GM12872 (cell line): Measurements from ENCODE around the gene ALCAM.

Source experiments
- TF ChIP-seq, protein P1 (sequence below): IDR thresholded peaks from 3 replicates; pipeline ENCODE4 v1.5.1; 2011; ENCODE audit warnings: low read depth, mild to moderate bottlenecking, low read length, moderate library complexity; ENCODE audit not compliant: insufficient read depth

The ALCAM gene

DNA sequence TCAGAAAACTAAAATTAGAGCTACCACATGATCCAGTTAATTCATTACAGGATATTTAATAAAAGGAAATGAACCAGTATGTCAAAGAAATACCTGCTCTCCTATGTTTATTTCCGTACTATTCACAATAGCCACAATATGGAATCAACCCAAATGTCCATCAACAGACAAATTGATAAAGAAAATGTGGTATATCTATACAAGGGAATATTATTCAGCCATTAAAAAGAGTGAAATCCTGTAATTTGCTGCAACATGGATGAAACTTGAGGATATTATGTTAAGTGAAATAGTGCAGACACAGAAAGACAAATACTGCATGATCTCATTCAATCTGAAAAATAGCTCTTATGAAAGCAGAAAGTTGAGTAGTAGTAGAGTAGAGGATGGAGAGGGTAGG is 33.7 kb upstream of the ALCAM start:
- TF ChIP-seq, protein P1, sequence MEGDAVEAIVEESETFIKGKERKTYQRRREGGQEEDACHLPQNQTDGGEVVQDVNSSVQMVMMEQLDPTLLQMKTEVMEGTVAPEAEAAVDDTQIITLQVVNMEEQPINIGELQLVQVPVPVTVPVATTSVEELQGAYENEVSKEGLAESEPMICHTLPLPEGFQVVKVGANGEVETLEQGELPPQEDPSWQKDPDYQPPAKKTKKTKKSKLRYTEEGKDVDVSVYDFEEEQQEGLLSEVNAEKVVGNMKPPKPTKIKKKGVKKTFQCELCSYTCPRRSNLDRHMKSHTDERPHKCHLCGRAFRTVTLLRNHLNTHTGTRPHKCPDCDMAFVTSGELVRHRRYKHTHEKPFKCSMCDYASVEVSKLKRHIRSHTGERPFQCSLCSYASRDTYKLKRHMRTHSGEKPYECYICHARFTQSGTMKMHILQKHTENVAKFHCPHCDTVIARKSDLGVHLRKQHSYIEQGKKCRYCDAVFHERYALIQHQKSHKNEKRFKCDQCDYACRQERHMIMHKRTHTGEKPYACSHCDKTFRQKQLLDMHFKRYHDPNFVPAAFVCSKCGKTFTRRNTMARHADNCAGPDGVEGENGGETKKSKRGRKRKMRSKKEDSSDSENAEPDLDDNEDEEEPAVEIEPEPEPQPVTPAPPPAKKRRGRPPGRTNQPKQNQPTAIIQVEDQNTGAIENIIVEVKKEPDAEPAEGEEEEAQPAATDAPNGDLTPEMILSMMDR, result no peak

GRCh38 chr3:105334138-105334882 is 32.4 kb upstream of the ALCAM start:
- TF ChIP-seq, protein P1, result no peak

DNA sequence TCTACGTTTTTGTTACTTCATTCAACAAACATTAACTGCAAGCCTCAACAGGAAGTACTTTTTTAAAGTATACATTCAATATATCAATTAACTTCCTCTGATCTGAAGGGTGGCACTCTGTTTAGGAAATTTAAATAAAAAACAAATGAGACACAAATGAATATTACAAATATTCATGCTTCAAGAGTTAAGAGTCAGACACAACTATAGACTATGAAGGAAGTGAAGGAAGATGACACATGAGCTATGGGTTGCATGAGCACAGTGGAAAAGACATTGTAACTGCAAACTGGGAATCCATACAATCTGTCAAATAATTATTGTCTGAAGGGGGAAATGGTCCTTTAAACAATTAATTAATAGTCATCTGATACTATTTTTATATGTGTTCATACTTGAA is 26.8 kb upstream of the ALCAM start:
- TF ChIP-seq, protein P1, result no peak

DNA sequence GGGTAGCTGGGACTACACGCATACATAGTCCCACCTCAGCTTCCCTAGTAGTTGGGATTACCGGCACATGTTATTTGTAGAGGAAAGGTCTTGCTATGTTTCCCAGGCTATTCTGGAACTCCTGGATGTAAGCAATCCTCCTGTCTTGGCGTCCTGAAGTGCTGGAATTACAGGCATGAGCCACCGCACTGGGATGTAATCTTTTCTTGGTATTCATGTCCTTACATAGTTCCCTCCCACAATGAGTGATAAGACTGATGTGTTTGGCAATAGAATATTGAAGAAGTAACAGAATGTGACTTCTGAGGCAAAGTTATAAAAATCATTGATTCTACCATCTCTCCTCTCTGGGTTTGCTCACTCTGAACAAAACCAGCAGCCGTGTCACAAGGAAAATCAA is 22.7 kb upstream of the ALCAM start:
- TF ChIP-seq, protein P1, result no peak

DNA sequence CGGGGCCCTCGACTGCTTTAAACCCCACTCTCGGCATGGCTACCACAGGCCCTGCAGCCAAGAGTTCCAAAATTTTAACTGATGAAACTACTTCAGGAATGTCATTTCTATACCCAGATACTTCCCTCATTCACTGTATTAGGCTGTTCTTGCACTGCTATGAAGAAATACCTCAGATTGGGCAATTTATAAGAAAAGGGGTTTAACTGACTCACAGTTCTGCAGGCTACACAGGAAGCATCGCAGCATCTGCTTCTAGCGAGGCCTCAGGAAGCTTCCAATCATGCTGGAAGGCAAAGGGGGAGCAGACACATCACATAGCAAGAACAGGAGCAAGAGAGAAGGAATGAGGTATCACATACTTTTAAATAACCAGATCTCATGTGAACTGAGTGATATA is 21.6 kb upstream of the ALCAM start:
- TF ChIP-seq, protein P1, result no peak

- TF ChIP-seq, protein P1, result no peak
Measured at GRCh38 chr3:105347625-105348302, 18.9 kb upstream of the ALCAM start.

- TF ChIP-seq, protein P1, result no peak
Measured at GRCh38 chr3:105348307-105348706, 18.4 kb upstream of the ALCAM start.
